HepG2 (cell line): ENCODE data around the gene LOXL3. TPM values are rescaled to one million over a fixed set of nuclear protein-coding genes. Genes with fewer than 3 reads are reported as not detected.

ENCODE experiments used
- ARID3A ChIP-seq: IDR thresholded peaks from 2 replicates; pipeline ENCODE4 v1.6.1; 2012; ENCODE audit warnings: low read depth, low read length, improper control_type of control experiment
- ARID4A ChIP-seq: sonication (generic); formaldehyde crosslinking; IDR thresholded peaks from 2 replicates; pipeline ENCODE4 v1.5.0; 2020; ENCODE audit warnings: mild to moderate bottlenecking, missing genetic modification reagents, borderline replicate concordance
- CREB3 ChIP-seq: sonication (generic); formaldehyde crosslinking; IDR thresholded peaks from 2 replicates; pipeline ENCODE4 v1.5.0; 2020; ENCODE audit warnings: missing genetic modification reagents
- HHEX ChIP-seq: IDR thresholded peaks from 2 replicates; pipeline ENCODE4 v1.6.1; 2016; ENCODE audit warnings: control low read depth
- HMG20B ChIP-seq: conservative IDR thresholded peaks from 2 replicates; pipeline ENCODE4 v1.6.1; 2016; ENCODE audit warnings: missing genetic modification reagents, missing compliant biosample characterization
- HOXA9 ChIP-seq: sonication (generic); formaldehyde crosslinking; IDR thresholded peaks from 2 replicates; pipeline ENCODE4 v1.8.1; 2022; ENCODE audit warnings: missing genetic modification reagents, mild to moderate bottlenecking, moderate library complexity, borderline replicate concordance
- MLLT10 ChIP-seq: sonication (generic); formaldehyde crosslinking; IDR thresholded peaks from 2 replicates; pipeline ENCODE4 v1.4.0; 2020; ENCODE audit warnings: missing genetic modification reagents
- NCOA5 ChIP-seq: sonication (generic); formaldehyde crosslinking; IDR thresholded peaks from 2 replicates; pipeline ENCODE4 v1.4.0; 2020; ENCODE audit warnings: missing genetic modification reagents
- NKX3-1 ChIP-seq: sonication (generic); formaldehyde crosslinking; IDR thresholded peaks from 2 replicates; pipeline ENCODE4 v1.5.0; 2020; ENCODE audit warnings: missing genetic modification reagents
- PATZ1 ChIP-seq: sonication (generic); formaldehyde crosslinking; IDR thresholded peaks from 2 replicates; pipeline ENCODE4 v1.4.0; 2020; ENCODE audit warnings: missing genetic modification reagents
- THAP7 ChIP-seq: sonication (generic); formaldehyde crosslinking; IDR thresholded peaks from 2 replicates; pipeline ENCODE4 v1.8.1; 2023; ENCODE audit warnings: mild to moderate bottlenecking, missing genetic modification reagents
- ZEB1 ChIP-seq: IDR thresholded peaks from 2 replicates; pipeline ENCODE4 v1.6.1; 2012; ENCODE audit warnings: mild to moderate bottlenecking, low read depth, inconsistent platforms; ENCODE audit not compliant: insufficient replicate concordance
- ZFP62 ChIP-seq: sonication (generic); formaldehyde crosslinking; IDR thresholded peaks from 2 replicates; pipeline ENCODE4 v1.4.0; 2020; ENCODE audit warnings: missing genetic modification reagents
- ZNF251 ChIP-seq: sonication (generic); formaldehyde crosslinking; IDR thresholded peaks from 2 replicates; pipeline ENCODE4 v1.9.0; 2021; ENCODE audit warnings: mild to moderate bottlenecking, missing genetic modification reagents
- ZNF441 ChIP-seq: sonication (generic); formaldehyde crosslinking; IDR thresholded peaks from 2 replicates; pipeline ENCODE4 v1.7.0; 2021; ENCODE audit warnings: missing genetic modification reagents, borderline replicate concordance
- ZNF468 ChIP-seq: sonication (generic); formaldehyde crosslinking; IDR thresholded peaks from 2 replicates; pipeline ENCODE4 v1.8.0; 2022; ENCODE audit warnings: mild to moderate bottlenecking, moderate library complexity, missing genetic modification reagents
- ZNF557 ChIP-seq: sonication (generic); formaldehyde crosslinking; IDR thresholded peaks from 2 replicates; pipeline ENCODE4 v1.4.0; 2020; ENCODE audit warnings: missing genetic modification reagents
- ZNF773 ChIP-seq: sonication (generic); formaldehyde crosslinking; IDR thresholded peaks from 2 replicates; pipeline ENCODE4 v1.4.0; 2020; ENCODE audit warnings: missing genetic modification reagents, borderline replicate concordance
- polyA plus RNA-seq, 8 experiments: library from polyadenylated mRNA; depleted of rRNA in 3 of 8; stranded (reverse) in 7 of 8; unstranded in 1 of 8; fragments of >200 nt; fragmentation: Illumina TruSeq in 4 of 8; extraction: Trizol in 4 of 8; gene quantifications; 2 replicates each; pipeline versions ENCODE4 v1.2.1 to v1.2.3, GENCODE V29; 2011 to 2016; ENCODE audit warnings: low read depth in 4 of 8, missing spikeins in 1 of 8, mixed read lengths in 1 of 8; ENCODE audit not compliant: insufficient read depth in 1 of 8
- total RNA-seq, 5 experiments: library from RNA; depleted of rRNA; stranded (reverse); fragments of >200 nt; fragmentation: Illumina TruSeq; extraction: Trizol; gene quantifications; 2 replicates each; pipeline ENCODE4 v1.2.3, GENCODE V29; 2016; ENCODE audit warnings: low read depth in 1 of 5

The LOXL3 gene
- total and polyA plus RNA-seq, 2 of the 13 experiments (the other 11 are each of a cell fraction or from before 2014, with no cell fraction given) = 0.55 to 6.5 TPM

- no peak for TF ChIP-seq PATZ1 (CRISPR knock-in tag)
- TF ChIP-seq ARID3A = no peak
- TF ChIP-seq ZNF468 (CRISPR knock-in tag) = no peak
- no peak for TF ChIP-seq ZNF557
- no peak for TF ChIP-seq MLLT10
- no peak for TF ChIP-seq ZNF251 (CRISPR knock-in tag)
- no peak for TF ChIP-seq THAP7 (CRISPR knock-in tag)
- TF ChIP-seq ZNF441 = peak; percentile 88
- TF ChIP-seq ZNF773 (CRISPR knock-in tag) = no peak
- no peak for TF ChIP-seq ZFP62 (CRISPR knock-in tag)
- no peak for TF ChIP-seq HMG20B (CRISPR knock-in tag)
- TF ChIP-seq NCOA5 (CRISPR knock-in tag) = no peak
- TF ChIP-seq ARID4A (CRISPR knock-in tag) = no peak
- no peak for TF ChIP-seq HOXA9 (CRISPR knock-in tag)
- no peak for TF ChIP-seq CREB3 (CRISPR knock-in tag)
- TF ChIP-seq HHEX (CRISPR knock-in tag) = no peak
- no peak for TF ChIP-seq NKX3-1
- TF ChIP-seq ZEB1 = no peak
These were observed 67.6 kb downstream of the LOXL3 start (continued) for GRCh38 chr2:74486141-74486540.
